H1 (cell line): ENCODE results near the gene SOAT2. TPM values are rescaled to one million over a fixed set of nuclear protein-coding genes. Genes with fewer than 3 reads are reported as not detected.

ENCODE experiments used
- CTCF ChIA-PET: fragments of 300-600 bp; sonication (Branson Sonifier 250); formaldehyde crosslinking; loops from one replicate; lab custom pipeline; 2021; ENCODE audit not compliant: partially characterized antibody; lab: Charles Lee
- POLR2A ChIA-PET: fragments of 300-600 bp; sonication (Branson Sonifier 250); formaldehyde crosslinking; loops from one replicate; lab custom pipeline; 2021; ENCODE audit warnings: inconsistent platforms; ENCODE audit not compliant: partially characterized antibody; lab: Charles Lee
- DNase-seq, 2 experiments: peaks; one replicate each; pipeline versions ENCODE4 v3.0.0 to v3.0.0-alpha.2; 2010 to 2022; ENCODE audit warnings: low spot score in 2 of 2, low read depth in 1 of 2, mixed read lengths in 1 of 2
- FAIRE-seq: peaks from 2 replicates; lab custom pipeline; 2011; peaks lifted over from hg19 to GRCh38; lab: Jason Lieb, UNC
- H2AFZ ChIP-seq: 2 replicates; pipeline ENCODE4 v1.8.1; 2012; ENCODE audit warnings: low read length, inconsistent platforms
- H2AK5ac ChIP-seq: 2 replicates; pipeline ENCODE4 v1.6.1; 2013; ENCODE audit warnings: low read depth, low read length
- H2BK120ac ChIP-seq: replicated peaks from 2 replicates; pipeline ENCODE3; 2013; ENCODE audit warnings: low read depth, low read length, inconsistent platforms
- H2BK12ac ChIP-seq: 2 replicates; pipeline ENCODE4 v1.6.1; 2013; ENCODE audit warnings: low read depth, low read length
- H2BK15ac ChIP-seq: 2 replicates; pipeline ENCODE4 v1.6.1; 2013; ENCODE audit warnings: low read length
- H2BK20ac ChIP-seq: 2 replicates; pipeline ENCODE4 v1.6.1; 2013; ENCODE audit warnings: low read length
- H2BK5ac ChIP-seq: 2 replicates; pipeline ENCODE4 v1.6.1; 2013; ENCODE audit warnings: low read depth, low read length
- H3K14ac ChIP-seq: 2 replicates; pipeline ENCODE4 v1.6.1; 2013; ENCODE audit warnings: inconsistent platforms; ENCODE audit not compliant: insufficient read length
- H3K18ac ChIP-seq: 2 replicates; pipeline ENCODE4 v1.6.1; 2013; ENCODE audit warnings: low read length; ENCODE audit errors: extremely low read depth
- H3K23ac ChIP-seq: 2 replicates; pipeline ENCODE4 v1.6.1; 2013; ENCODE audit warnings: inconsistent platforms; ENCODE audit not compliant: insufficient read length
- H3K23me2 ChIP-seq: 2 replicates; pipeline ENCODE4 v1.6.1; 2013; ENCODE audit warnings: low read depth, low read length
- H3K27ac ChIP-seq: 2 replicates; pipeline ENCODE4 v1.6.1; 2011; ENCODE audit warnings: low read depth, low read length, inconsistent platforms
- H3K27me3 ChIP-seq, 4 experiments: replicated peaks in 1 of 4; 1 replicate in 1 of 4; 2 replicates in 3 of 4; pipeline versions ENCODE4 v1.6.1 to v1.8.1; 2011 to 2013; ENCODE audit warnings: low read length in 3 of 4, mild to moderate bottlenecking in 3 of 4, inconsistent platforms in 2 of 4, mixed read lengths in 2 of 4, moderate library complexity in 1 of 4; ENCODE audit not compliant: control insufficient read depth in 3 of 4, insufficient read depth in 3 of 4; ENCODE audit errors: extremely low read depth in 1 of 4
- H3K36me3 ChIP-seq, 4 experiments: 2 replicates each; pipeline versions ENCODE4 v1.6.1 to v1.8.1; 2011 to 2013; ENCODE audit warnings: mild to moderate bottlenecking in 4 of 4, low read length in 3 of 4, moderate library complexity in 2 of 4, control low read depth in 1 of 4, inconsistent platforms in 1 of 4; ENCODE audit not compliant: insufficient read depth in 4 of 4, control insufficient read depth in 2 of 4
- H3K4ac ChIP-seq: replicated peaks from 2 replicates; pipeline ENCODE3; 2013; ENCODE audit warnings: low read length, low read depth, mixed read lengths, inconsistent platforms; ENCODE audit not compliant: insufficient read length
- H3K4me1 ChIP-seq, 4 experiments: replicated peaks in 1 of 4; 1 replicate in 1 of 4; 2 replicates in 3 of 4; pipeline versions ENCODE4 v1.6.1 to v1.8.1; 2011 to 2013; ENCODE audit warnings: low read length in 3 of 4, inconsistent platforms in 2 of 4, mixed read lengths in 1 of 4; ENCODE audit not compliant: insufficient read depth in 4 of 4, control insufficient read depth in 3 of 4
- H3K4me2 ChIP-seq, 2 experiments: 2 replicates each; pipeline versions ENCODE4 v1.6.1 to v1.8.1; 2011 to 2013; ENCODE audit warnings: low read depth in 2 of 2, low read length in 2 of 2, control low read depth in 1 of 2, inconsistent platforms in 1 of 2, mild to moderate bottlenecking in 1 of 2; ENCODE audit not compliant: insufficient read depth in 1 of 2
- H3K4me3 ChIP-seq, 4 experiments: fragments of 200-600, 300-600 bp in 1 of 4; sonication (generic), shearing (Covaris generic), sonication (Bioruptor Twin) in 1 of 4; 2 replicates each; pipeline versions ENCODE4 v1.5.1 to v1.8.1; 2011 to 2016; ENCODE audit warnings: low read length in 4 of 4, low read depth in 3 of 4, control low read depth in 2 of 4, inconsistent platforms in 2 of 4, mild to moderate bottlenecking in 2 of 4, mixed read lengths in 1 of 4, moderate library complexity in 1 of 4; ENCODE audit not compliant: insufficient read depth in 2 of 4; ENCODE audit errors: extremely low read depth in 1 of 4
- H3K56ac ChIP-seq: replicated peaks from 2 replicates; pipeline ENCODE3; 2013; ENCODE audit warnings: low read depth, mild to moderate bottlenecking, mixed read lengths, low read length, inconsistent platforms; ENCODE audit not compliant: insufficient read length
- H3K79me1 ChIP-seq: 2 replicates; pipeline ENCODE4 v1.6.1; 2013; ENCODE audit warnings: low read depth, low read length, control low read depth
- H3K79me2 ChIP-seq, 2 experiments: 2 replicates each; pipeline versions ENCODE4 v1.6.1 to v1.8.1; 2012 to 2013; ENCODE audit warnings: low read length in 2 of 2, mild to moderate bottlenecking in 2 of 2, inconsistent platforms in 1 of 2; ENCODE audit not compliant: insufficient read depth in 2 of 2, control insufficient read depth in 1 of 2
- H3K9ac ChIP-seq, 4 experiments: replicated peaks in 1 of 4; 1 replicate in 1 of 4; 2 replicates in 3 of 4; pipeline versions ENCODE4 v1.6.1 to v1.8.1; 2011 to 2013; ENCODE audit warnings: low read depth in 3 of 4, low read length in 3 of 4, control low read depth in 2 of 4, mild to moderate bottlenecking in 2 of 4, moderate library complexity in 2 of 4, inconsistent platforms in 1 of 4; ENCODE audit errors: extremely low read depth in 1 of 4
- H3K9me3 ChIP-seq, 2 experiments: 2 replicates each; pipeline versions ENCODE4 v1.6.1 to v1.8.1; 2012 to 2013; ENCODE audit warnings: mild to moderate bottlenecking in 2 of 2, moderate library complexity in 2 of 2, control low read depth in 1 of 2, inconsistent platforms in 1 of 2, low read depth in 1 of 2, low read length in 1 of 2, mixed read lengths in 1 of 2; ENCODE audit not compliant: insufficient read depth in 2 of 2
- H4K20me1 ChIP-seq, 2 experiments: replicated peaks in 1 of 2; 2 replicates each; pipeline versions ENCODE3 to v1.8.1; 2011 to 2013; ENCODE audit warnings: inconsistent platforms in 2 of 2, low read length in 2 of 2, mild to moderate bottlenecking in 1 of 2; ENCODE audit not compliant: insufficient read depth in 2 of 2, control insufficient read depth in 1 of 2
- H4K5ac ChIP-seq: 2 replicates; pipeline ENCODE4 v1.6.1; 2013; ENCODE audit warnings: low read length, low read depth, mixed read lengths, inconsistent platforms; ENCODE audit not compliant: insufficient read length
- H4K8ac ChIP-seq: 2 replicates; pipeline ENCODE4 v1.8.0; 2013; ENCODE audit warnings: mild to moderate bottlenecking, moderate library complexity, low read length, inconsistent platforms; ENCODE audit not compliant: insufficient read depth; ENCODE audit errors: extremely low read depth
- H4K91ac ChIP-seq: replicated peaks from 2 replicates; pipeline ENCODE3; 2013; ENCODE audit warnings: low read length, mixed read lengths, inconsistent platforms; ENCODE audit not compliant: insufficient read length
- BCL11A ChIP-seq, 2 experiments: IDR thresholded peaks; one replicate each; pipeline ENCODE4 v1.6.1; 2011; ENCODE audit warnings: low read depth in 2 of 2, low read length in 2 of 2, mild to moderate bottlenecking in 2 of 2
- BRCA1 ChIP-seq: IDR thresholded peaks from 2 replicates; pipeline ENCODE4 v1.6.1; 2012; ENCODE audit warnings: low read depth, low read length, improper control_type of control experiment
- CEBPB ChIP-seq: IDR thresholded peaks from 2 replicates; pipeline ENCODE4 v1.6.1; 2012; ENCODE audit warnings: low read depth, low read length
- GABPA ChIP-seq: IDR thresholded peaks from 2 replicates; pipeline ENCODE4 v1.6.1; 2011; ENCODE audit warnings: mild to moderate bottlenecking, low read length, moderate library complexity, borderline replicate concordance; ENCODE audit not compliant: insufficient read depth
- JUN ChIP-seq: IDR thresholded peaks from 2 replicates; pipeline ENCODE4 v1.6.1; 2011; ENCODE audit warnings: low read depth, mild to moderate bottlenecking, improper control_type of control experiment, low read length
- JUND ChIP-seq: IDR thresholded peaks from 2 replicates; pipeline ENCODE4 v1.6.1; 2011; ENCODE audit warnings: mild to moderate bottlenecking, improper control_type of control experiment, low read length
- PHF8 ChIP-seq: fragments of 200-600 bp; sonication (generic); conservative IDR thresholded peaks from 2 replicates; pipeline ENCODE4 v1.7.1; 2012; ENCODE audit warnings: low read depth, mild to moderate bottlenecking, inconsistent platforms, low read length, moderate library complexity
- POLR2AphosphoS5 ChIP-seq: IDR thresholded peaks from 2 replicates; pipeline ENCODE4 v1.6.1; 2011; ENCODE audit warnings: low read depth, low read length
- RNF2 ChIP-seq: fragments of 200-900, 300-1000 bp; sonication (generic); IDR thresholded peaks from 2 replicates; pipeline ENCODE4 v1.7.1; 2016; ENCODE audit warnings: borderline replicate concordance, low read depth, mild to moderate bottlenecking, antibody characterized with exemption, low read length; ENCODE audit not compliant: poor library complexity, severe bottlenecking; ENCODE audit errors: missing control alignments
- RXRA ChIP-seq: IDR thresholded peaks from 2 replicates; pipeline ENCODE4 v1.6.1; 2011; ENCODE audit warnings: low read depth, mild to moderate bottlenecking, low read length, moderate library complexity; ENCODE audit not compliant: insufficient read depth
- SIX5 ChIP-seq: IDR thresholded peaks from 2 replicates; pipeline ENCODE4 v1.6.1; 2011; ENCODE audit warnings: mild to moderate bottlenecking, low read depth, low read length
- TBP ChIP-seq: IDR thresholded peaks from 2 replicates; pipeline ENCODE4 v1.6.1; 2011; ENCODE audit warnings: low read depth, low read length, improper control_type of control experiment
- TEAD4 ChIP-seq: IDR thresholded peaks from 2 replicates; pipeline ENCODE4 v1.6.1; 2012; ENCODE audit warnings: low read depth, low read length, inconsistent platforms, mixed read lengths
- whole genome bisulfite sequencing, 2 experiments: shearing (Covaris generic) in 1 of 2; methylation state at CpG; one replicate each; pipeline versions ENCODE4 v1.1.6 to v1.1.7; 2013 to 2015; ENCODE audit warnings: low lambda C conversion rate in 2 of 2, mixed read lengths in 2 of 2, inconsistent platforms in 1 of 2, low coverage in 1 of 2, missing lambda C conversion rate in 1 of 2; ENCODE audit not compliant: insufficient replicate concordance in 2 of 2, insufficient coverage in 1 of 2, insufficient read length in 1 of 2; ENCODE audit errors: extremely low coverage in 1 of 2, missing lambda C conversion rate in 1 of 2; 5-methylcytosine and 5-hydroxymethylcytosine counted together
- polyA plus RNA-seq, 7 experiments: library from polyadenylated mRNA; depleted of rRNA in 3 of 7; stranded (reverse) in 5 of 7; unstranded in 2 of 7; fragments of >200 nt in 5 of 7; fragments of 200-250 nt in 2 of 7; gene quantifications; 1 replicate in 5 of 7; 2 replicates in 1 of 7; 4 replicates in 1 of 7; pipeline versions ENCODE4 v1.2.1 to v1.2.3, GENCODE V29; 2011 to 2013; ENCODE audit warnings: missing spikeins in 2 of 7, mixed read lengths in 2 of 7
- total RNA-seq: library from RNA; stranded (reverse); fragmentation: NEBNext Ultra II Directional; extraction: Animal tissue kit (Norgen Biotek cat#: 25700); gene quantifications from 2 replicates; pipeline ENCODE4 v1.2.1, GENCODE V29; 2021
- TF ChIP-seq, protein P1 (sequence below): IDR thresholded peaks from 2 replicates; pipeline ENCODE4 v1.6.1; 2012; ENCODE audit warnings: inconsistent platforms

Gene SOAT2
- total and polyA plus RNA-seq, 2 of the 8 experiments (the other 6 are each of a cell fraction or from before 2014, with no cell fraction given) = 0.08 TPM; not detected in 1

DNA sequence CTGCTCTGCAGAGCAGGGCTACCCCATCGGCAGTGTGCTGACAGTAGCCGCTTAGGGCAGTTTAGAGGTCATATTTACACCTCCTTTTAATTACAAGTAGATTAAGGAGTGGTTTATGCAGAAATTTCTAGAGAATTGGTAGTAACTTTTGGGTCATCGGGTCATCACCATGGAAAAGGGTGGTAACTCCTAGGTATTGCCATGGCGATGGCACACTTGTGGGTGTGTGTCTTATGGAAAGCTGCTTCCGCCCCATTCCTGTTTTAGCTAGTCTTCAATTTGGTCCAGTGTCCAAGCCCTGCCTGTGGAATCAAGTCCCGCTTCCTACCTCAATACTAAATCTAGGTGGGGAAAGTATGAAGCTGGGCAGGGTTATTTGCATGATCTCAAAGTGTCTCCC is 47.8 kb downstream of the SOAT2 start:
- no peak overlapping the region for H2BK120ac ChIP-seq
- H4K20me1 ChIP-seq = no peaks in the 10 kb centered on the region
- H3K27ac ChIP-seq = no peak overlapping the region
- H4K5ac ChIP-seq = no peak overlapping the region
- no peak overlapping the region for H3K9ac ChIP-seq
- no peaks in the 10 kb centered on the region for H3K36me3 ChIP-seq
- H2BK5ac ChIP-seq = no peak overlapping the region
- H2BK20ac ChIP-seq = no peak overlapping the region
- no peak overlapping the region for H3K4me3 ChIP-seq
- H3K18ac ChIP-seq = no peak overlapping the region
- CTCF ChIA-PET = interaction anchor here (2.2 kb wide), 1 partner anchor 9 kb away, joined by 14 read pairs; no protein-coding TSS in a partner anchor
- peaks cover 0 to 4% of the 10 kb centered on the region in 2 experiments; a peak in 2 of 4 replicates for H3K9me3 ChIP-seq
- H2BK12ac ChIP-seq = no peak overlapping the region
- H4K91ac ChIP-seq = no peak overlapping the region
- H2AK5ac ChIP-seq = no peak overlapping the region
- FAIRE-seq (no peak), DNase-seq (peak in 1 of 2 experiments; percentile 35)
- H2AFZ ChIP-seq = no peak overlapping the region
- no peak overlapping the region for H3K23ac ChIP-seq
- H2BK15ac ChIP-seq = no peak overlapping the region
- POLR2A ChIA-PET = interaction anchor here (1.5 kb wide), 1 partner anchor 8 kb away, joined by 3 read pairs; no protein-coding TSS in a partner anchor
- no peak overlapping the region for H4K8ac ChIP-seq
- H3K56ac ChIP-seq = no peak overlapping the region
- H3K4ac ChIP-seq = no peak overlapping the region
- peaks cover 0 to 2% (median 0%) of the 10 kb centered on the region in 4 experiments; a peak in 2 of 7 replicates for H3K4me1 ChIP-seq
- no peak overlapping the region for H3K4me2 ChIP-seq
- H3K79me2 ChIP-seq = no peaks in the 10 kb centered on the region
- H3K14ac ChIP-seq = no peak overlapping the region
- 90% methylated on average over 6 of the region's 6 CpGs; no CpG with 5 or more reads in 1 of the 2 experiments for WGBS, 2 experiments
- H3K79me1 ChIP-seq = no peaks in the 10 kb centered on the region
- H3K23me2 ChIP-seq = no peaks in the 10 kb centered on the region
- no peaks in the 10 kb centered on the region; a peak in 1 of 7 replicates for H3K27me3 ChIP-seq
- TF ChIP-seq TEAD4 (no peak), POLR2AphosphoS5 (no peak), RXRA (no peak), RNF2 (no peak), BCL11A (IDR thresholded peaks at IDR 0.05; ENCODE audit: low read depth in 2 of 2, low read length in 2 of 2) (no peak), JUND (no peak), SIX5 (no peak), TBP (no peak), PHF8 (no peak), CEBPB (no peak), JUN (no peak), GABPA (no peak), BRCA1 (no peak)
- TF ChIP-seq, protein P1, sequence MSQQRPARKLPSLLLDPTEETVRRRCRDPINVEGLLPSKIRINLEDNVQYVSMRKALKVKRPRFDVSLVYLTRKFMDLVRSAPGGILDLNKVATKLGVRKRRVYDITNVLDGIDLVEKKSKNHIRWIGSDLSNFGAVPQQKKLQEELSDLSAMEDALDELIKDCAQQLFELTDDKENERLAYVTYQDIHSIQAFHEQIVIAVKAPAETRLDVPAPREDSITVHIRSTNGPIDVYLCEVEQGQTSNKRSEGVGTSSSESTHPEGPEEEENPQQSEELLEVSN = no peak
